ENCODE results near the gene ALDH1L1. TPM values are rescaled to one million over a fixed set of nuclear protein-coding genes. Genes with fewer than 3 reads are reported as not detected.

ALDH1L1 gene
- total RNA-seq, 1 experiment from 2014 or later: not detected

DNA sequence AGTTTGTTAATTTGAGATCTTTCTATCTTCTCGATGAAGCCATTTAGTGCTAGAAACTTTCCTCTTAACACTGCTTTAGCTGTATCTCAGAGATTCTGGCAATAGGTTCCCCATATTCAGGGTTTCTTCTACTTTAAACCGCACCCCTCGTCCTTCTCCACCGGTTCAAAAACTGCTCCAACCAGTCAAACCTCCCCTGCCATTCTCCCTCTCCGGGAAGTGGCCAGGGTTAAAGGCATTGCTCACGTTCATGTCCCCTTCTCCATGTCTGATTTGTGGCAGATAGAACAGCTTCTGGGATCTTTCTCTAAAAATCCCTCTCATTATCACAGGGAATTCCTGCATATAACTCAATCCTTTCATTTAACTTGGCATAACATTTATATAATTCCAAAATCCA, 14.4 kb downstream of the ALDH1L1 start:
- Histone ChIP-seq H3K27ac (ENCODE audit: low read length) (no peak overlapping the region), H3K36me3 (ENCODE audit: low read depth, low read length) (no peaks in the 10 kb centered on the region), H3K9me2 (replicated peaks; ENCODE audit: low read length) (no peaks in the 10 kb centered on the region), H3K4me2 (ENCODE audit: low read length) (no peak overlapping the region), H3K4me1 (ENCODE audit: insufficient read depth, low read length) (no peaks in the 10 kb centered on the region), H2AFZ (ENCODE audit: low read length) (no peak overlapping the region), H3K9me3 (ENCODE audit: low read length) (no peaks in the 10 kb centered on the region), H3K9ac (ENCODE audit: low read length) (no peak overlapping the region), H3F3A (ENCODE audit: low read length, unreplicated experiment) (no peaks in the 10 kb centered on the region), H3K79me2 (ENCODE audit: low read length) (no peaks in the 10 kb centered on the region), H3K27me3 (ENCODE audit: low read length) (peaks cover 52% of the 10 kb centered on the region), H4K20me1 (ENCODE audit: low read length) (no peaks in the 10 kb centered on the region), H3K4me3 (ENCODE audit: low read length) (no peak overlapping the region)
- TF ChIP-seq, protein P1, sequence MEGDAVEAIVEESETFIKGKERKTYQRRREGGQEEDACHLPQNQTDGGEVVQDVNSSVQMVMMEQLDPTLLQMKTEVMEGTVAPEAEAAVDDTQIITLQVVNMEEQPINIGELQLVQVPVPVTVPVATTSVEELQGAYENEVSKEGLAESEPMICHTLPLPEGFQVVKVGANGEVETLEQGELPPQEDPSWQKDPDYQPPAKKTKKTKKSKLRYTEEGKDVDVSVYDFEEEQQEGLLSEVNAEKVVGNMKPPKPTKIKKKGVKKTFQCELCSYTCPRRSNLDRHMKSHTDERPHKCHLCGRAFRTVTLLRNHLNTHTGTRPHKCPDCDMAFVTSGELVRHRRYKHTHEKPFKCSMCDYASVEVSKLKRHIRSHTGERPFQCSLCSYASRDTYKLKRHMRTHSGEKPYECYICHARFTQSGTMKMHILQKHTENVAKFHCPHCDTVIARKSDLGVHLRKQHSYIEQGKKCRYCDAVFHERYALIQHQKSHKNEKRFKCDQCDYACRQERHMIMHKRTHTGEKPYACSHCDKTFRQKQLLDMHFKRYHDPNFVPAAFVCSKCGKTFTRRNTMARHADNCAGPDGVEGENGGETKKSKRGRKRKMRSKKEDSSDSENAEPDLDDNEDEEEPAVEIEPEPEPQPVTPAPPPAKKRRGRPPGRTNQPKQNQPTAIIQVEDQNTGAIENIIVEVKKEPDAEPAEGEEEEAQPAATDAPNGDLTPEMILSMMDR (conservative IDR thresholded peaks at IDR 0.05; ENCODE audit: low read depth, low read length): no peak
- TF ChIP-seq EZH2 (IDR thresholded peaks at IDR 0.05; ENCODE audit: low read length, unreplicated experiment) (no peak), EZH2phosphoT487 (IDR thresholded peaks at IDR 0.05; ENCODE audit: borderline replicate concordance, low read length) (no peak)
- ChIA-PET CTCF (no interaction called here), POLR2A (ENCODE audit: unreplicated experiment) (no interaction called here)
- BruUV-seq (replicated peaks): no TSS peak
- ATAC-seq: no peak
- intact Hi-C loops (cut with micrococcal nuclease): no loop called here
- peak; percentile 7 for DNase-seq

DNA sequence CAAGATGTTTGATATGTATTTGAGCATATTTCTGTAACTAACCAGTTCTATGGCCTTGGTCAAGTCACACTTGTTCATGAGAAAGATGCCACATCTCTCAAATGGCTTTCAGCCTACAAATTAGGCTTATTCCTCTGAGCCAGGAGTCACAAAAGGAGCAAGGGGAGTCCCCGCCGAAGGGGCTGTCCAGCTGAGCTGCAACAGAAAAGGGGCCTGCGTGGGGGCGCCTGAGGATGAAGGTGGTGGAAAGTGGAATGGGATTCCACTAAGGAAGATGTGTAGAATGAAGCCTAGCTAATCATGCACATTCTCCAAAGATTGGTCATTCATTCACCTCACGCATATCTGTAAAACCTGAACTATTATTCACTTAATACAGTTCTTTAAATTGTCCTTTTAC, 19.1 kb downstream of the ALDH1L1 start:
- H2AFZ ChIP-seq (ENCODE audit: low read length): no peak overlapping the region
- no peak overlapping the region for H3K9ac ChIP-seq (ENCODE audit: low read length)
- H3K4me3 ChIP-seq (ENCODE audit: low read length): no peak overlapping the region
- ATAC-seq: no peak
- H3K9me2 ChIP-seq (replicated peaks; ENCODE audit: low read length): no peaks in the 10 kb centered on the region
- no peaks in the 10 kb centered on the region for H3K36me3 ChIP-seq (ENCODE audit: low read depth, low read length)
- intact Hi-C loops (cut with micrococcal nuclease): no loop called here
- H3K4me2 ChIP-seq (ENCODE audit: low read length): no peak overlapping the region
- CTCF ChIA-PET: no interaction called here
- no peak for DNase-seq
- POLR2A ChIA-PET (ENCODE audit: unreplicated experiment): no interaction called here
- no TSS peak for BruUV-seq (replicated peaks)
- TF ChIP-seq EZH2 (IDR thresholded peaks at IDR 0.05; ENCODE audit: low read length, unreplicated experiment): no peak
- TF ChIP-seq EZH2phosphoT487 (IDR thresholded peaks at IDR 0.05; ENCODE audit: borderline replicate concordance, low read length): no peak
- no peaks in the 10 kb centered on the region for H3K4me1 ChIP-seq (ENCODE audit: insufficient read depth, low read length)
- H3F3A ChIP-seq (ENCODE audit: low read length, unreplicated experiment): no peaks in the 10 kb centered on the region
- H3K9me3 ChIP-seq (ENCODE audit: low read length): no peaks in the 10 kb centered on the region
- no peaks in the 10 kb centered on the region for H4K20me1 ChIP-seq (ENCODE audit: low read length)
- H3K27ac ChIP-seq (ENCODE audit: low read length): no peak overlapping the region
- H3K79me2 ChIP-seq (ENCODE audit: low read length): no peaks in the 10 kb centered on the region
- peaks cover 29% of the 10 kb centered on the region for H3K27me3 ChIP-seq (ENCODE audit: low read length)

DNA sequence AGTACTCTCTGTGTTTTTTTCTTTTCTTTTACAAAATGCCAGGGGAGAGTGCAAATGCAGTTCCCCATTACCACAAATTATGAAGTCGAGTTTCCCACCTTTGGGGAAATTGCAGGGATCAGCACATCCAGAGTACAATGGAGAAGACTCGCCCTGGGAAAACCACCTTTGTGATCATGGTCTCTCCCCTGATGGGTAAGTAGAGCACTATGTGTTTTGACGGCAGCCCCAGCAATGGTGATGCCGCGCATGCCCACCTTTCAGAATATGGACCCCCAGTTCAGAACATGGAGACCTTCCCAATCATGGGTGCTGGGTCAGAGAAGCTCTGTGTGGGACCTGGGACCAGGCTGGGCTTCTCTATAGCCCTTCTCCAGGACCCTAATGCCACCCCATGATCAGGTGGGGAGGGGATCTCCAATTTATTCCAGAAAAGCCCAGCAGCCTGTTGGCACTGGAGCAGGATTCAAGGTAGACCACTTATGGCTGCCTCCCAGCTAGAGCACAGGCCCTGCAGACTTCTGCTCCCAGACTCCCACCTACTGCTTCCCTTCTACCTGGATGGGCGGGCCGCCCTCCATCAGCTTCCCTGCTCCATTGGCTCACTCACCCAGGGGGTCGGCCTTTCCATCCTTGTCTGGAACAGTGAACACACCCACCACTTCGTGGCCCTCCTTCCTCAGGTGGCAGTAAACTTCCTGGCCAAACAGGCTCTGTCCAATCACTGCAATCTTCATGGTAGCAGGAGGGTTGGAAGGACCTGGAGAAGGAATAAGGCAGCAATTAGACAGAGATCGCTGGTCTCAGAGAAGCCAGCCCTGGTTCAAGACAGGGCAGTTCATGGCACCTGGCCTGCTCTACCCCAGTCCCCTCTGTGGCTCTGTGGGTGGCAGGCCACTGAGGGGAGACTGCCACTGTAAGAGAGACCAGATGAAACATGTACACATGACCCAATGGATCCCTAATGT, 19.9 kb downstream of the ALDH1L1 start:
- ChIA-PET CTCF (no interaction called here), POLR2A (ENCODE audit: unreplicated experiment) (no interaction called here)
- Histone ChIP-seq H3K4me2 (ENCODE audit: low read length) (no peak overlapping the region), H3K36me3 (ENCODE audit: low read depth, low read length) (no peaks in the 10 kb centered on the region), H3K4me3 (ENCODE audit: low read length) (no peak overlapping the region), H3K4me1 (ENCODE audit: insufficient read depth, low read length) (no peaks in the 10 kb centered on the region), H4K20me1 (ENCODE audit: low read length) (no peaks in the 10 kb centered on the region), H3F3A (ENCODE audit: low read length, unreplicated experiment) (no peaks in the 10 kb centered on the region), H3K27ac (ENCODE audit: low read length) (no peak overlapping the region), H3K9ac (ENCODE audit: low read length) (no peak overlapping the region), H3K27me3 (ENCODE audit: low read length) (peaks cover 23% of the 10 kb centered on the region), H3K79me2 (ENCODE audit: low read length) (no peaks in the 10 kb centered on the region), H3K9me3 (ENCODE audit: low read length) (no peaks in the 10 kb centered on the region), H2AFZ (ENCODE audit: low read length) (no peak overlapping the region), H3K9me2 (replicated peaks; ENCODE audit: low read length) (no peaks in the 10 kb centered on the region)
- no TSS peak for BruUV-seq (replicated peaks)
- no peak for DNase-seq
- intact Hi-C loops (cut with micrococcal nuclease): no loop called here
- ATAC-seq: no peak
- no peak for TF ChIP-seq EZH2 (IDR thresholded peaks at IDR 0.05; ENCODE audit: low read length, unreplicated experiment)
- TF ChIP-seq EZH2phosphoT487 (IDR thresholded peaks at IDR 0.05; ENCODE audit: borderline replicate concordance, low read length): no peak
- TF ChIP-seq, protein P1 (conservative IDR thresholded peaks at IDR 0.05; ENCODE audit: low read depth, low read length): no peak

Data from PC-3 (cell line).